Testis (tissue), 2 donors: Measurements from ENCODE around the gene PSMB7.

Source experiments
- CTCF ChIP-seq, 3 experiments: fragments of 450-650 bp in 2 of 3; fragments of 200-600 bp in 1 of 3; sonication (generic) in 1 of 3; IDR thresholded peaks; one replicate each; pipeline ENCODE4 v1.5.1; 2016 to 2019; ENCODE audit warnings: antibody characterized with exemption in 3 of 3, mild to moderate bottlenecking in 2 of 3, moderate library complexity in 1 of 3
- POLR2A ChIP-seq: fragments of 450-650 bp; IDR thresholded peaks from one replicate; pipeline ENCODE4 v1.6.1; 2017; ENCODE audit warnings: antibody characterized with exemption, mild to moderate bottlenecking, moderate library complexity

- TF ChIP-seq CTCF (IDR thresholded peaks at IDR 0.05) (no peak), POLR2A (no peak)
Measured at GRCh38 chr9:124394167-124394566, 21.1 kb downstream of the PSMB7 start.
